Upper lobe of left lung (tissue), 6 donors: ENCODE data around the gene ASPRV1. TPM values are rescaled to one million over a fixed set of nuclear protein-coding genes. Genes with fewer than 3 reads are reported as not detected.

Source experiments
- ATAC-seq, 2 donors: fragments of 200-7000 bp; cut with Tn5 transposase; one replicate each; pipeline ENCODE4 v1.9.1; 2022; ENCODE audit warnings: mild to moderate bottlenecking in 2 of 2, moderate library complexity in 2 of 2; ENCODE audit not compliant: low FRiP score in 2 of 2
- DNase-seq, 2 donors: peaks; one replicate each; pipeline ENCODE4 v3.0.0-alpha.2; 2019 to 2020
- H3K27ac ChIP-seq, 4 donors: fragments of 200-600 bp; sonication (generic); one replicate each; pipeline ENCODE4 v1.5.1; 2016 to 2019
- H3K27me3 ChIP-seq, 4 donors: fragments of 200-600 bp; sonication (generic); one replicate each; pipeline ENCODE4 v1.5.1; 2017 to 2019
- H3K36me3 ChIP-seq, 4 donors: fragments of 200-600 bp; sonication (generic); one replicate each; pipeline ENCODE4 v1.5.1; 2016 to 2019
- H3K4me1 ChIP-seq, 4 donors: fragments of 200-600 bp; sonication (generic); one replicate each; pipeline ENCODE4 v1.5.1; 2018 to 2019
- H3K4me3 ChIP-seq, 4 donors: fragments of 200-600 bp; sonication (generic); one replicate each; pipeline ENCODE4 v1.5.1; 2017 to 2019; ENCODE audit warnings: mild to moderate bottlenecking in 2 of 4, moderate library complexity in 1 of 4
- H3K9me3 ChIP-seq, 4 donors: fragments of 200-600 bp; sonication (generic); one replicate each; pipeline ENCODE4 v1.5.1; 2018 to 2019
- CTCF ChIP-seq, 6 experiments: fragments of 450-650 bp in 4 of 6; fragments of 200-600 bp in 2 of 6; sonication (generic) in 2 of 6; IDR thresholded peaks; one replicate each; pipeline ENCODE4 v1.5.1; 2016 to 2019; ENCODE audit warnings: antibody characterized with exemption in 6 of 6
- EP300 ChIP-seq, 4 donors: sonication (generic); formaldehyde crosslinking; IDR thresholded peaks; one replicate each; pipeline ENCODE4 v1.5.1; 2017; ENCODE audit warnings: antibody characterized with exemption in 4 of 4, control low read depth in 2 of 4
- POLR2A ChIP-seq, 4 donors: fragments of 450-650 bp; IDR thresholded peaks; one replicate each; pipeline ENCODE4 v1.5.1; 2016 to 2017; ENCODE audit warnings: antibody characterized with exemption in 4 of 4, mild to moderate bottlenecking in 2 of 4
- POLR2AphosphoS5 ChIP-seq, 2 donors: sonication (generic); formaldehyde crosslinking; IDR thresholded peaks; one replicate each; pipeline ENCODE4 v1.5.1; 2017; ENCODE audit warnings: antibody characterized with exemption in 2 of 2
- WGBS, 2 donors: methylation state at CpG; one replicate each; pipeline ENCODE4 v1.1.5; 2017 to 2018; 5-methylcytosine and 5-hydroxymethylcytosine counted together
- total RNA-seq, 6 donors: library from RNA; depleted of rRNA in 4 of 6; stranded (reverse); fragments of >200 nt in 4 of 6; gene quantifications; one replicate each; pipeline versions ENCODE4 v1.1.0 to v1.2.1, GENCODE V29; 2016 to 2021
- donor health status: DM: no; HTN: no; CAD: no; lungs with moderate emphysema.
- donor health status: DM: no; HTN: yes; CAD: no; lungs with severe emphysema.

The ASPRV1 gene
- total RNA-seq, 6 donors from 2014 or later: 1.0 to 2.1 (median 1.4) TPM

GRCh38 chr2:69918401-69918800 lies 43.0 kb downstream of the ASPRV1 start:
- Histone ChIP-seq H3K4me3 (peak overlapping the region in 1 of 4 donors; percentile 93), H3K9me3 (no peaks in the 10 kb centered on the region), H3K4me1 (peaks cover 17 to 35% (median 27%) of the 10 kb centered on the region in 4 donors), H3K27me3 (no peaks in the 10 kb centered on the region), H3K27ac (peak overlapping the region; percentile 53 to 96 (median 70)), H3K36me3 (peaks cover 14 to 44% (median 15%) of the 10 kb centered on the region in 4 donors)
- TF ChIP-seq POLR2AphosphoS5 (IDR thresholded peaks at IDR 0.05) (no peak), CTCF (IDR thresholded peaks at IDR 0.05) (no peak), EP300 (IDR thresholded peaks at IDR 0.05) (no peak), POLR2A (IDR thresholded peaks at IDR 0.05) (no peak)
- no peak for DNase-seq
- no peak for ATAC-seq
- WGBS, 2 donors: 33 to 49% methylated on average over 3 of the region's 3 CpGs

GRCh38 chr2:69917852-69918251 lies 43.6 kb downstream of the ASPRV1 start:
- Histone ChIP-seq H3K27me3 (no peaks in the 10 kb centered on the region), H3K9me3 (no peaks in the 10 kb centered on the region), H3K27ac (peak overlapping the region; percentile 53 to 96 (median 70)), H3K4me3 (peak overlapping the region in 1 of 4 donors; percentile 93), H3K36me3 (peaks cover 14 to 41% (median 15%) of the 10 kb centered on the region in 4 donors), H3K4me1 (peaks cover 18 to 37% (median 27%) of the 10 kb centered on the region in 4 donors)
- DNase-seq (no peak), ATAC-seq (no peak)
- no peak for TF ChIP-seq EP300 (IDR thresholded peaks at IDR 0.05)
- no peak for TF ChIP-seq CTCF (IDR thresholded peaks at IDR 0.05)
- TF ChIP-seq POLR2A (IDR thresholded peaks at IDR 0.05): peak in 1 of 4 donors; percentile 34
- 52 to 69% methylated on average over 3 of the region's 3 CpGs for WGBS, 2 donors

GRCh38 chr2:69916106-69916505 lies 45.3 kb downstream of the ASPRV1 start:
- no peak for DNase-seq
- H3K27me3 ChIP-seq: no peaks in the 10 kb centered on the region
- WGBS, 2 donors: 25 to 44% methylated on average over 2 of the region's 2 CpGs
- TF ChIP-seq EP300 (IDR thresholded peaks at IDR 0.05) (no peak), POLR2AphosphoS5 (IDR thresholded peaks at IDR 0.05) (no peak), POLR2A (IDR thresholded peaks at IDR 0.05) (no peak), CTCF (IDR thresholded peaks at IDR 0.05) (no peak)
- peaks cover 18 to 37% (median 29%) of the 10 kb centered on the region in 4 donors for H3K4me1 ChIP-seq
- no peaks in the 10 kb centered on the region for H3K9me3 ChIP-seq
- H3K4me3 ChIP-seq: peak overlapping the region; percentile 85 to 93 (median 88)
- ATAC-seq: no peak
- H3K36me3 ChIP-seq: peaks cover 3 to 23% (median 7%) of the 10 kb centered on the region in 4 donors
- H3K27ac ChIP-seq: peak overlapping the region; percentile 87 to 98 (median 95)

- Histone ChIP-seq H3K36me3 (peaks cover 3 to 22% (median 5%) of the 10 kb centered on the region in 4 donors), H3K9me3 (no peaks in the 10 kb centered on the region), H3K4me3 (peak within 1 kb of the TSS; percentile 85 to 93 (median 88)), H3K27me3 (no peaks in the 10 kb centered on the region), H3K4me1 (peaks cover 18 to 37% (median 29%) of the 10 kb centered on the region in 4 donors), H3K27ac (peak within 1 kb of the TSS; percentile 91 to 100 (median 96))
- TF ChIP-seq POLR2A (IDR thresholded peaks at IDR 0.05): peak; percentile 87 to 96 (median 95)
- peak; percentile 82 to 96 for TF ChIP-seq POLR2AphosphoS5 (IDR thresholded peaks at IDR 0.05)
- TF ChIP-seq EP300 (IDR thresholded peaks at IDR 0.05): no peak
- TF ChIP-seq CTCF (IDR thresholded peaks at IDR 0.05): peak in 3 of 6 experiments; percentile 6 to 17 (median 6)
- DNase-seq (peak; percentile 53 to 94), ATAC-seq (peak in 1 of 2 donors; percentile 1)
- 0 to 1% methylated on average over 10 to 50 of the region's 81 CpGs for WGBS, 2 donors
Observed at GRCh38 chr2:69914950-69915945, 46.2 kb downstream of the ASPRV1 start, which contains the start of gene MXD1. Gene MXD1 (plus strand): TSS chr2:69915109. CDS start chr2:69915331, 222 bp downstream.
